Stimulated activated CD4-positive, alpha-beta T cell treated with anti-CD3 and anti-CD28 coated beads, Interleukin-1b, Interleukin-23, amount 100 ng/mL, for 48 hours (primary cell): Measurements from ENCODE around the gene SDF2L1.

Source experiments
- DNase-seq: peaks from one replicate; pipeline ENCODE4 v3.0.0-alpha.2; 2020

Gene SDF2L1

GRCh38 chr22:21622011-21622918, 19.8 kb upstream of the SDF2L1 start:
- no peak for DNase-seq

DNA sequence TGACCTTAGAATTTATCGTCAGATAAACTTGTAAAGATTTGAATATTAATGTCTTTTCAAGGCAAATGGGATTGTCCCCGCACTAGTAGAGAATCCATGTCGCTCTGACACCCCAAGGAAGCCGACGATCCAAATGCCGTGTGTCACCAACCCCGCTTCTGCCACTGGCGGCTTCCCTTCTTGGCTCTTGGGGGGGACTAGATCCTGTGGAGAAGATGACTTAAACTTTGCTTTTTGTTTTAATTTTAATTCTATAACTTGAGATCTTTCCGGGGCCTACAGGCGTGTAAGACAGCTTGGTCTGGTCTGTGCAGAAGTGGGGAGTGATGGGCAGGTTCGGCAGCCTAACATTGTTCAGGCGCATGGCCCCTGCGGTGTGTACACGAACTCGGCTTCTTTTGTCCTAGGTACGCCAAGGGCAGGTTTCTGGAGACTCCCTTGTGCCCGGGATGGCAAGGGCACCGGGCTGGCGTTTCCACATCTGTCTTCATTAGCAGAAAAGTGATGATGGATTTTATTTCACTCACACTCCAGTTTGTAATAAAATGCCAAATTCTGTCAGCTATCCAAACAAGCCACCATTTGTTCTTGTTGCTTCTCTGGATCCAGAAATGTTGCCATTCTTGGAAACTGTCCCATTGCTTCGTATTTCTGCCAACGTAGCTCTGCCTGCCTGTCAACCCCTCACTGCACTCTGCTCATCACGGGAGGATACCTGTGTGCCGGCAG, 19.0 kb upstream of the SDF2L1 start:
- no peak for DNase-seq

DNA sequence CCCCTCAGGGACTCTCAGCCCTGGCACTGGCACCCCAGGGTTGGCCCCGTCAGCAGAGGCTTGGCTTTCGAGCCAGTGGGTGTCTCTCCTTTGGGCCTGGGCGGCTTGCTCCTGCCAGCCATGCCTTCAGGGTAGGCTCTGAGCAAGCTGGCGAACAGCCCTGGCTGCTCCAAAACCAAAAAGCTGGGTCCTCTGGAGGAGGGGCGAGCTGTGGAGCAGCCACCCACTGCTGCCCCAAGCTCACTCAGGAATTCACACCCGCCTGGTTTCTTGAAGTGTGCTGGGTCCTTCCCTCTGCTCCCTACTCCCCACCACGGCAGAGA, 18.5 kb upstream of the SDF2L1 start:
- DNase-seq, result no peak

GRCh38 chr22:21624120-21624879, 17.8 kb upstream of the SDF2L1 start:
- peak; percentile 53 for DNase-seq

DNA sequence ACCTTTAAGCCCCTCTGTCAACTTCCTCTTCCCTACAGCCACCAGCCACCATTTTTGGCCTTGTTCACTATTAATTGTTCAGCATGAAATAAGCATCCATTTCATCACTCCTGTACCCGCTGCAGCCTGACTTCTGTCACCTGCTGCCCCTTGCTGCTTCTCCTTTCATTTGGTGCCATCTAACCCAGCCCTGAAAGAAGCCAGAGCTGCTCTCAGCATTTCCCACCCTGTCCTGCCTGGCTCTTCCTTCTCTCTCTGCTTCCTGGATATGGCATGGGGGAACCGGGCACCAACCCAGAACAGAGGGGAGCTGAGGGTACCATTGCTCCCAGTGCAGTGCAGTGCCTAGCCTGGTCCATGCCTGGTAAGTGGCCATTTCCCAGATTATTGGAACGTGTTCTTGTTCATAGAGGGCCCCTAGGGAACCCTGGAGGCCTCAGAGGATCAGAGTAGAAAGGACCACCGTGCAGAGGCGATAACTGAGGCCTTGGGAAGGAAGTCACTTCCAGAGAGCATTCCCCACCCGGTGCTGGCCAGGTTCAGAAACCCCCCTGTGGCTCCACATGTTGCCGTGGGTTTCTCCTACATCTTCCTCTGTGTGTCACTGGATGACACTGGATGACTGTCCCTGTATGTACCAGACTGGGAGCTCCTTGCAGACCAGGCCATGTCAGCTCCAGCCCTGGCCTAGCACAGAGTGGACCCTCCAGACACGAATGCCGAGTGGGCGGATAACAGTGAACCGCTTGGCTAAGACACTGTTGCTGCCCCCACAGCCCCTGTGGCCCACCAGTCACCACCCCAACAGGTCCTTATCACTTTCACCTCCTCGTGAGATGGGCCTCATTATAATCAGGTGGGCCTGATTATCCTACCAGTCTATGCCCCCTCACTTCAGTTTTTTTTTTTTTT, 17.0 kb upstream of the SDF2L1 start:
- no peak for DNase-seq

GRCh38 chr22:21626073-21626734, 15.9 kb upstream of the SDF2L1 start:
- no peak for DNase-seq

DNA sequence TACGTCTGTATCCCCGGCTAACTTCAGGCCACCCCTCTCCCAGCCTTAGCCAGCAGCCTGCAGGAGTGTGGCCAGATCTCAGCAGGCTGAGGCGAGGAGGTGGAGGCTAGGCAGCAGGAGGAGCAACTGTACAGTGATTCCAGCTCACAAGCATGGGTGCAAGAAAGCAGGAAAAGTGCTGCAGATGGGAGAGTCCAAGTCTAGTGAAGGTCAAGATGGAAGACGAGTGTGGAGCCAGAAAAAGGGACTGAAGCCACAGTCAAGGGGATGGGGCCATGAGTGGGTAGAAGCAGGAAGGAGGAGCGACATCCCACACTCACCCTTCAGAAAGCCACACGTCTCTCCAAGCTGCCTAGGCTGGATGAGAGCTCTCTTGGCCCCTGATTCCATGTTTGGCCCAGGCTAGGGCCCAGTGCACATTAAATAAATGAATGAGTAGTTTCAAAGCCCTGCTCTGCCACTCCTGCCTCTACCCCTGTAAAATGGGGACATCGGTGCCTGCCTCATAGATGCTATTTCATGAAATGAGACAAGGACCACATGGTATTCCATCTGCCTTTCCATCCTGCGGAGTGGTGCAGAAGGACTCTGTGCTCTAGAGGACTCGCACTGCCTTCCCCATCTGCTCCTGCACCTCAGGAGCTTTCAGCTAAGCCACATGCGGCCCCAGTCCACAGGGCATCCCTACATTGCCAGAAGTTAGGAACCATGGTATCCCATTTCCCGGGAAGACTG, 15.2 kb upstream of the SDF2L1 start:
- no peak for DNase-seq

GRCh38 chr22:21628386-21629254, 13.5 kb upstream of the SDF2L1 start:
- DNase-seq, result no peak

DNA sequence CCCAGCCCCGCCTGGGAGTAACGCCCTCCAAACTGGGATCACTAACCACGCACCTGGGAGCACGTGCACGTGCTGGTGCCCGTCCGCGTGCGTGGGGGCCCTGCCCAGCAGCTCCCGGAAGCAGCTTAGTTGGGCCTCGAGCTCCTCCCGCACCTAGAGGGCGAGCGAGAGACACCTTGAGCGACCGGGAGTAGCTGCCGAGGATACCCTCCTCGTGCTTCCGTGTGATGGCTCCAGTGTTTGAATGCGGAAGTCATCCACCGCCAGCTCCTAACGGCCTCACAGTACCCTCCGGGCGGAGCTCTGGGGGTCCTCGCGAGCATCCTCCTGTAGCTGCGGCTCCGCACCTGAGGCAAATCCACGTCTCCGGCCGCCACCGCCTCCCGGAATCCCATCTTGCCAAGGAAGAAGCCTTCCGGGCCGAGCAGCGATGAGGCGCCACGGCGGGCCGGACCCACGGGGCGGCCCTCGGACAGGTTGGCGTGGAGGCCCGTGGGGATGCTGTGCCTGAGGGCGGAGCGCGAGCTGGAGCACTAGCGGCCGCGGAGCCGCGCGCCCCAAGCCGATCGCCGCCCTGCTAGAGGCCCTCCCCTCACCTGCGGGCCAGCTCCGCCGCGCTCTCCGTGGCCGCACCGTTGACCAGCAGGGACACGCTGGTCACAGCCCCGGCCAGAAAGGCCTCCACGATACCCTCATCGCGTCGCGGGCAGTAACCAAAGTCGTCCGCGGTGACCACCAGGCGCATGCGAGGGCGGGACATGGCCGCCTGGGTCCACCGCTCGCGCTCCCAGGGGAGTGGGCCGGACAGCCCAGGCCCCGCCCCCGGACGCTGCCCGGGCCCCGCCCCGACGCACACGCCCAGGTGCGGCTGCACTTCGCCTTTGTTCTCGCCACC, 12.6 kb upstream of the SDF2L1 start, which contains the start of gene YDJC:
Gene YDJC (minus strand): TSS at position 768 of the 895 bp plus-strand sequence. CDS start 8 bp downstream, at position 760.
- peak; percentile 94 for DNase-seq

- DNase-seq, result no peak
These were observed 11.1 kb upstream of the SDF2L1 start for GRCh38 chr22:21631025-21631424.

DNA sequence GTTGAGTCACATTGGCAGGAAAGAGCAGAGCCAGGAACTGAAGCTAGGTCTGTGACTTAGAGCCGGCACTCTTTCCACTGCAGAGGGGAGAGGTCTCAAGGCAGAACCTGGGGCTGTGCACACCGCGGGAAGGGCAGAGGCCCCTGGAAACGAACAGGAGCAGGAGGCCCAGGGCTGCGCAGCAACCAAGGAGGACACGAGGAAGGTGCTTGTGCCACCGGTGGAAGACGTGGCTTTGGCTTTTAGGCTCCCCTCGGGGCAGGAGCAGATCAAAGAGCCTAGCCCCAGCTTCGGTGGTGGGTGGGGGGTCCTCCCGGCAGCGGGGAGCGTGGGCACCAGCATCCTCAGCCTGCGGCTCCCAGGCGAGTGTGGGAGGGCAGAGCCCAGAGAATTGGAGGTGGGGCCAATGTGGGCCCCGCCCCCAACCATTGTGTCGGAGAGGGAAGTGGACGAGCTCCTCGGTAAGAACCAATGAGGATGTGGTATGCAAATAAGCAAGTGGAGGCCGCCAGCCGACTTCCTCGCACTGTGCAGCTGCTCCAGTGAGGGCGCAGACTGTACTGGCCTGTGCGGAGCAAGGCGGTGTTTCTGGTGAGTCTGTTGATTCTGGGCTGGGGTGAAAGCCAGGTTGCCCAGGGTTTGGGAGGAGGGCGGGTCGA, 9.7 kb upstream of the SDF2L1 start, which contains the start of gene CCDC116:
Gene CCDC116 (plus strand): TSS at position 524 of the 659 bp plus-strand sequence. CDS start 422 bp downstream, outside the sequence.
- peak; percentile 65 for DNase-seq

DNA sequence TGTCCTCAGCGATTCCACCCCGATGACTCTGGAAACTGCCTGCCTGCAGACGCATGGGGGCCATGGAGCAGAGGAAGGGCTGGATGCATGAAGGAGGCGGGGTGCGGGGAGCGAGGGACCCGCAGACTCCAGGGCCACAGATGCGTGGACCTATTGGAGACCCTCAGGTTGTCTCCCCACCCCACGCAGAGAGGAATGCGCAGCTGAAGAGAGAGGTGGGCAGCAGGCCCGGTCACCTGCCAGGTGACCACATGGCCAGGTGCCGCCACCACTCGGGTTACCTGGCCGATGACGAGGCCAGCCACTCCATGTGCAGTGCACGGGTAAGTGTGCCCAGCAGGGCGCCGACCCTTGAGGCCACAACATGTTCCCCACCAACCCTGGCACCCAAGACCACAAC, 9.2 kb upstream of the SDF2L1 start:
- no peak for DNase-seq

- DNase-seq, result no peak
These were observed 8.6 kb upstream of the SDF2L1 start for GRCh38 chr22:21633481-21633880.

- DNase-seq, result no peak
These were observed 8.0 kb upstream of the SDF2L1 start for GRCh38 chr22:21634081-21634480.

DNA sequence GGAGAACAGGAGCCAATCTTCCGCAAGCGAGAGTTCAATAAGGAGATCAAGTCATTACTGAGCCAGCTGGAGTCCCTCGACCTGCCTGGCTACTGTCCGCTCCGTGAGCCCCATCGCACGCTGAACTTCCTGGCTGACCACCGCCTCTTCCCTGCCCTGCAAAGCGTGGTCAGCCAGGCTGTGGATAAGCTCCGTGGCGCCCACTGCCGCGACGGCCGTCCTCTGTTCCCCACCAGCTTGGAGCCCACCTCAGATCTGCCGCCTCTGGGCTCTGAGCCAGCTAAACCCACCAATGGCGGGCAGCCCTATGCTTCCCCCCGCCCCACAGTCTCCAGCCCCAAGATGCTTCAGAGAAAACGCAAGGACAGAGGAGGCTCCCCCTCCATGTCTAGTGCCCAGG, 7.3 kb upstream of the SDF2L1 start:
- no peak for DNase-seq

- no peak for DNase-seq
These were observed 6.2 kb upstream of the SDF2L1 start for GRCh38 chr22:21635771-21636510.

DNA sequence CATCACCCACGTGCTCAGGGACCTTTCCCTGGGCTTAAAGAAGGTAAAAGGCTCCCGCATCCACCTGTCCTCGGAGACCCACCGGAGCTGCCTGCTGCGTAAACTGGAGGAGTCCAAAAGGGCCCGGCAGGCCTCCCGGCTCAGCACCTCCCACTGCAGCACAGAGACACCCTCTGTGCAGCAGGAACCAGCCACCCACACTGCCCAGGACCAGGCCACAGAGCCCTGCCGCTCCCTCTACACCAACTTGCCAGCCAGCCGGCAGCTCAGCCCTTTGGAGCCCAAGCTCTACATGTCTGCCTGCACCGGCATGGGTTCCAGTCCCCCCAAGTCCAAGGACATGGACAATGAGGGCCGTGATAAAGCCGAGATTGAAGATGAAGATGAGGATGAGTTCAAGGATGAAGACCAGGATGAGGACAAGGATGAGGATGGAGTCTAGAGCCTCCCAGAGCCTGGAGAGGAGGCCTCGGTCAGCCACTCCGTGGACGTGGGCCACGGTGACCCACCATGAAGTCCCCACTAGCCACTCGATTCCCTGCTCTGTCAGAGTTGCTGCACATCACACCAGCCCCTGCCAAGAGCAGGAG, 5.4 kb upstream of the SDF2L1 start:
- DNase-seq, result no peak
